ENCODE data around the gene APLN.

APLN gene

DNA sequence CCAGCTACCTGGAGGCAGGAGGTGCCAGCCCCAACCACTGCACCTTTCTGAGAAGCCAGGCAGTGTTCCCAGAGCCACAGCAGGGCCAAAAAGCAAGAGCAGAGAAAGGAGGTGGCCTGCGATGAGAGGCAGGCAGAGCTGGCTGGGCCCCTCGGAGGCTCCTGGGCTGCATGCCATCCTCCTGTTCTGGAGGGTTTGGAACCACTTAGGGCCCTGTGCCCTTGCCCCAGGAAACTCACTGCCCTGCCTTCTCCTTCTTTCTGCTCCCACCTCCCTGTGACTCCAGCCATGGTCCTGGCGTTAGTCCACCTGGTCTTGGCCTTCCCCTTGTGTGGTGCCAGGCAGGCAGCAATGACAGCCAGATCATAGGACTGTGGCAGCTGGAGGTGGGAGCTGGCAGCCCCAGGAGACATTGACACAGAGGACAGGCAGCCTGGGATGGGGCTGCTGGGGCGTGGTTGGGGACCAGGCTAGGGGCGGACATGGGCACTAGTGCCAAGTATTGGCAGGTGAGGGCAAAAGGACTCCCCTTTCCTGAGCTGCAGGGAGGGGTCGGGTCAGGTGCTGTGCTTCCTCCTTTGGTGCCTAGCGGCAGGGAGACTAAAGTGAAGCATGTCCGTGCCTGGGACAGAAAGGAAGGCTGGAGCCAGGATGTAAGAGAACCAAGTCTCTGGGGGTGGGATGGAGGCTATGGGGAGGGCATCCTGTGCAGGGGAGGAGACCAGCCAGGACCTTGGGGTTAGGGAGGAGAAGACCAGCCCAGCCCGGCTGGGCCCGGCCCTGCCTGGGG, 1.4 kb downstream of the APLN start:
- no peak overlapping the region for H3K4me3 ChIP-seq (ENCODE audit: low read depth, low read length)

DNA sequence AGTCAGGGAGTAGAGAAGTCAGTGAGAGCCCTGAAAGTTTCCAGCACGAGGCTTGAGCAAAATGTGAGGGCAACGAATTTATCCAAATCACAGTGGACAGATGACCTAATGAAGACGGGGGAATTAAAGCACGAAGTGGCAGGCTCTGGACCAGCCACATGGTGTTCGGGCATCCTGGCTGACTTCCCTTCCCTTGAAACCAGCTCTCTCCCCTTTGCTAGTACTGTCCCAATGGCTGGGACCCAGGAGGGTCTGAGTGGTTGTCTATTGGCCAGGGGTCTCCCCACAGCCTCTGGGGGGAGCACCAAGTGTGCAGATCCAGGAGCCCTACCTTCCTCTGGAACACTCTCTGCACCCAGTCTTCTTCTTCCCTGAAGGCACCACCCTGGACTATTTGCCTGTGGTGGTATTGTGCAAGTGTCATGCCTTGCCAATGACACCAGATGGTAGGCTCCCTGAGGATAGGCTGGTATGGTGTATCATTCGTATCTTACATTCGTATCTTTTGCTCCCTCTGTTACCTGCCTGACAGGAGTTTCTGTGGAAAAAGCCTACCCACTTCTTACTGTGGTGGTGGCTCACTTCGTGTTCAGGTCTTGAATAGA, 2.1 kb downstream of the APLN start:
- TF ChIP-seq, protein P1, sequence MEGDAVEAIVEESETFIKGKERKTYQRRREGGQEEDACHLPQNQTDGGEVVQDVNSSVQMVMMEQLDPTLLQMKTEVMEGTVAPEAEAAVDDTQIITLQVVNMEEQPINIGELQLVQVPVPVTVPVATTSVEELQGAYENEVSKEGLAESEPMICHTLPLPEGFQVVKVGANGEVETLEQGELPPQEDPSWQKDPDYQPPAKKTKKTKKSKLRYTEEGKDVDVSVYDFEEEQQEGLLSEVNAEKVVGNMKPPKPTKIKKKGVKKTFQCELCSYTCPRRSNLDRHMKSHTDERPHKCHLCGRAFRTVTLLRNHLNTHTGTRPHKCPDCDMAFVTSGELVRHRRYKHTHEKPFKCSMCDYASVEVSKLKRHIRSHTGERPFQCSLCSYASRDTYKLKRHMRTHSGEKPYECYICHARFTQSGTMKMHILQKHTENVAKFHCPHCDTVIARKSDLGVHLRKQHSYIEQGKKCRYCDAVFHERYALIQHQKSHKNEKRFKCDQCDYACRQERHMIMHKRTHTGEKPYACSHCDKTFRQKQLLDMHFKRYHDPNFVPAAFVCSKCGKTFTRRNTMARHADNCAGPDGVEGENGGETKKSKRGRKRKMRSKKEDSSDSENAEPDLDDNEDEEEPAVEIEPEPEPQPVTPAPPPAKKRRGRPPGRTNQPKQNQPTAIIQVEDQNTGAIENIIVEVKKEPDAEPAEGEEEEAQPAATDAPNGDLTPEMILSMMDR (IDR thresholded peaks at IDR 0.05; ENCODE audit: borderline replicate concordance, insufficient read depth, low read depth, low read length), result no peak
- H3K4me3 ChIP-seq (ENCODE audit: low read depth, low read length), result no peak overlapping the region

More for the DNA sequence above, 1.4 kb downstream of the APLN start:
- TF ChIP-seq, protein P1 (IDR thresholded peaks at IDR 0.05; ENCODE audit: borderline replicate concordance, insufficient read depth, low read depth, low read length), result no peak

DNA sequence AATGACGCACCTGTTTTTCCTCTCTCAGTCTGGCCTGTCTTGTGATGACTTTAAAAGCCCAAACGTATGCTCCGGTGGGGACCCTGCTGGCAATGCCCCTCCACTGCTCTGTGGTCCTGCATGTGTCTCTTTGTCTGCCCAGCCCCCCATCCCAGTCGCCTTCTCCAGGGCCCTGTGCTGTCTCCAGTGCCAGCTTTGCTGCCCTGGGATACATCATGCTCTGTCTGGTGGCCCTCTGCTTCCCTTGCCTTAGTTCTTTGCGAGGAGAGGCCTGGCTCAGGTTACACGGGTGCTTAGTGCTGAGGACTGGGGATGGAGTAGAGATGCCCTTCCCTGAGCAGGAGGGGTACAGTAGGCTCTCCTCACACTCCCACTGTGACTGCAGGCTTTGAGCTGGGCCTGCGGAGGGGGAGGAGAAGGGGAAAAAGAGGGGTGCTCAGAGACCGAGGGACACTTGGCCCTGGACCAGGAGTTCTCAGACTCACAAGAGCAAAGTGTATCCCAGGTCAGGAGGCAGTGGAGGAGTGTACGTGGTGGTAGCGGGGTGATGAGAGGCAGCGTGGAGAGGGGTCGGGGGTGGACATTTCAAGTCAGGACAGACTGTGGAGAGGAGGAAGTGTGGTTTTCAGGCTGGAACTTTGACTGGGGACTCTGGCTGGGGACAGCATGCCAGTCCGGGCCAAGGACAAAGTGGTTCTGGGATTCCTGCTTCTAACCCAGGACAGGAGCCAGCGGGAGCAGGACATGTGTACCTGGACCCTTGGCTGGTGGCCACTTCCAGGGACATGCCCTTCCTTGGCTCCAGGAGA, 2.8 kb downstream of the APLN start:
- no peak overlapping the region for H3K4me3 ChIP-seq (ENCODE audit: low read depth, low read length)
- TF ChIP-seq, protein P1 (IDR thresholded peaks at IDR 0.05; ENCODE audit: borderline replicate concordance, insufficient read depth, low read depth, low read length), result no peak

DNA sequence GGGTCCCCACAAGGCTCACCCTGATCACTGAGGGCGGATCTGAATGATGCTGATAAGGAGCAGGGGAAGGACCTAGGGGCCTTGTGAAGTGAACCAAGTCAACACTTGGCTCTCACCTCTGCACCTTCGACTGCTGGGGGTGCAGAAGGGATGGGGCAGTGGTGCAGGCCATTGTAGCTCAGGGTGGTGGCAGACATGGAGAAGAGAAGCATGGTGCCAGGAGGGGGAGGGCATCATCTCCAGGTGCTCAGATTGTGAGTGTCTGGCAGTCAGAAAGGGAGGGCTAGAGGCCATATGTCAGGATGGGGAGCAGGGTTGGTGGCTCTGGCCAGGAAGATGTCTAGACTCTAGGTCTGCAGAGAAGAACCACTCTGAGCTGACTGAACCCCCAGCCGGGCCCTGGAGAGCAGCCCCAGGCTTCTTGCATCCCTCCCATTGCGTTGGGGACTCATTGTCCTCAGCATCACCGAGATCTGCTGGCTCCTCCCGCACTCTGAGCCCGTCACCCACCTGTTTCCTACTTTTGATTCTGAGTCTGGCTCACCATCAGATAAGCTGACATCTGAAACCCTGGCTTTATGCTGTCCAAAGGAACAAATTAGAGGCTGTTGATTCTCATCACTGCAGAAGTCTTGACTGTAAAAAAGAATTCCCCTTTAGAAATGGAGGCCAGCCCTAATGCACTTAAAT, 3.8 kb downstream of the APLN start:
- TF ChIP-seq, protein P1 (IDR thresholded peaks at IDR 0.05; ENCODE audit: borderline replicate concordance, insufficient read depth, low read depth, low read length), result no peak
- no peak overlapping the region for H3K4me3 ChIP-seq (ENCODE audit: low read depth, low read length)

DNA sequence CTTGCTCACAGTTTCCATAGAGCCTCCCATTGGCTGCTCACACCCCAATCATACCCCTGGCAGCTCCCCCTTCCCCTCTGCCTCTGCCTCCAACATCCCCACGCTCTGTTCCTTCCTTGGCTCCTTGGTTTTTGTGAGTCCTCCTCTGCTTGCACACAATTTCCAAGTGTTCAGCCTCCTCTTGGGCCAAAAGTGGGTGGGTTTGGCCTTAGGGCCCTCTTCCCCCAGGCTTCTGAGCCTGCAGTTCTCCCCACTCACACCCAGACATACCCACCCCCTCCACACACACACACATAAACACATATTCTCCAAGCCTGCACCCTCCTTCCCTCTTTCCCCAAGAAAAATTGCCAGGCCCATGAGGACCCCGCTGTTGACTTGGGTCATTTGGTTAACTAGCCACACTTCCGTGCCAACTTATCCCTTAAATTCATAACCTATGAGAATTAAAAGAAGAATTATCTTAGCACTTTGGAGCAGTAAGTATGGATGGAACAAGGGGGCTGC, 4.5 kb downstream of the APLN start:
- TF ChIP-seq, protein P1 (IDR thresholded peaks at IDR 0.05; ENCODE audit: borderline replicate concordance, insufficient read depth, low read depth, low read length), result no peak

DNA sequence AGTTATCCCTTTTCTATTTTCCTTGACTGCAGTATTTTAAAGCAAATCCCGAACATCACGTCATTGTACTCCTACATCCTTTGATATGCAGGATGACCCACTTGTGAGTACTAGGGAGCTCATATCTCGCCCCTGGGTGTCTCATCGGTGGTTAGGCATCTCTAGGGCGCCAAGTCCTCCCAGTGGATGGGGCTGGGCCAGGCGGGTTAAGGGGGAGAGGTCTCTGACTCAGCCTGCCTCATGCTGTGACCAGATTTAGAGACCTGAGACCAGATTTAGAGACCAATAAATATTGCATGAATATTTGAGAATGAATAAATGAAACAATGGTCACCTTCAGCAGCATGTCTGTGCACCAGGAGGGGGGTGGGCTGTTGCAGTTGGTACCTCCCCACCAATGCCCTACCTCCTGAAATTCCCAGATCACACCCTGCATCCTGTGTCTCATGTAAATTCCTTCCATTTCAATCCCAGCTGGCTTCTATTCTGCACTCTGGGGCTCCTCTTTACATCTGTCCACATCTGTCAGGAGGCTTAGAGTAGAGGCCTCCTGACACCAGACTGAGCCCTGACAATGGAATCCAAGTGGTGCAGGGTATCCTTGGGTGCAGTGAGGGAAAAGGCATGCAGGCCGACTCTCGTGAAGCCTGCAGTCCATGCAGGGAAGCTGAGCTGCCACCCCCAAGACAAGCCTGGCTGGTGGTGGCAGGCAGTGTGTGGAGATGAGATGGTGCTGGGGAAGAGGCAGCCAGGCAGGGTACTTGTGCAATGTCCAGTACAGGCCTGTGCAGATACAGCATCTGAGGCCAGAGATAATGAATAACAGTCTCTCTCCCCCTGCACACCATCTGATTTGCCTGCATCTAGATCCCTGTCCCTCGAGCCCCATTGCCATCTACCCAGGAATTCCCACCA, 5.2 kb downstream of the APLN start:
- TF ChIP-seq, protein P1 (IDR thresholded peaks at IDR 0.05; ENCODE audit: borderline replicate concordance, insufficient read depth, low read depth, low read length), result no peak

More for the DNA sequence above, 4.5 kb downstream of the APLN start:
- H3K4me3 ChIP-seq (ENCODE audit: low read depth, low read length), result no peak overlapping the region

More for the DNA sequence above, 5.2 kb downstream of the APLN start:
- no peak overlapping the region for H3K4me3 ChIP-seq (ENCODE audit: low read depth, low read length)

Data from GM12875 (cell line).